GM12874 (cell line): ENCODE results near the gene CD9.

ENCODE experiments used
- TF ChIP-seq, protein P1 (sequence below): IDR thresholded peaks from 2 replicates; pipeline ENCODE4 v1.5.1; 2011; ENCODE audit warnings: low read depth, mild to moderate bottlenecking, control low read depth, low read length, moderate library complexity; ENCODE audit not compliant: insufficient read depth

CD9 gene

DNA sequence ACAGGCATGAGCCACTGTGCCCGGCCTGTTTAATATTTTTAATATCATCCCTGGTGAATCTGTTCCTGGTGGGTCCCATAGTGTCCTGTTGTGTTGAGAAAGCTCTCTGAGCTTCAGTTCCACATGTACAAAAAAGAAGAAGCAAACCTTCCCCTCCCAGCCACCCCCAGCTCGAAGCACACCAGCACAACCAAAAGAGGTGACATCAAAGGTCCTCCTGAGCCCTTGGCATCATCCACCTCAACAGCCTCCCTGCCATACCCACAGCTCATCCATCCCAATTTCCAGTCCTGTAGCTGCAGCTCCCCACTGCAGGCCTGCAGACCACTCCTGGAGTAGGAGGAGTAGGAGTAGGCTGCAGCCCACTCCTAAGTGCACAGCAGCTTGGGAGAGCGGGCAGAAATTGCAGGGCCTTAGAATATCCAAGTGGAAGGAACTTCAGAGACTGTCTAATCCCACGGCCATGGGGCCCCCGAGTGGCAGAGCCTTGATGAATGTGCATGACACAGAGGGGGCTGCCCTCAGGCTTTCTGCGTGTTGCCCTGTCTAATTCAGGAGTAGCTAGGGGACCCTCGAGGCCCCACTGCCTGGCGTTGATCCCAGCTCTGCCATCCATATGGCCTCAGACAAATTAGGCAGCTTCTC lies 36.7 kb upstream of the CD9 start:
- TF ChIP-seq, protein P1, sequence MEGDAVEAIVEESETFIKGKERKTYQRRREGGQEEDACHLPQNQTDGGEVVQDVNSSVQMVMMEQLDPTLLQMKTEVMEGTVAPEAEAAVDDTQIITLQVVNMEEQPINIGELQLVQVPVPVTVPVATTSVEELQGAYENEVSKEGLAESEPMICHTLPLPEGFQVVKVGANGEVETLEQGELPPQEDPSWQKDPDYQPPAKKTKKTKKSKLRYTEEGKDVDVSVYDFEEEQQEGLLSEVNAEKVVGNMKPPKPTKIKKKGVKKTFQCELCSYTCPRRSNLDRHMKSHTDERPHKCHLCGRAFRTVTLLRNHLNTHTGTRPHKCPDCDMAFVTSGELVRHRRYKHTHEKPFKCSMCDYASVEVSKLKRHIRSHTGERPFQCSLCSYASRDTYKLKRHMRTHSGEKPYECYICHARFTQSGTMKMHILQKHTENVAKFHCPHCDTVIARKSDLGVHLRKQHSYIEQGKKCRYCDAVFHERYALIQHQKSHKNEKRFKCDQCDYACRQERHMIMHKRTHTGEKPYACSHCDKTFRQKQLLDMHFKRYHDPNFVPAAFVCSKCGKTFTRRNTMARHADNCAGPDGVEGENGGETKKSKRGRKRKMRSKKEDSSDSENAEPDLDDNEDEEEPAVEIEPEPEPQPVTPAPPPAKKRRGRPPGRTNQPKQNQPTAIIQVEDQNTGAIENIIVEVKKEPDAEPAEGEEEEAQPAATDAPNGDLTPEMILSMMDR, result no peak

DNA sequence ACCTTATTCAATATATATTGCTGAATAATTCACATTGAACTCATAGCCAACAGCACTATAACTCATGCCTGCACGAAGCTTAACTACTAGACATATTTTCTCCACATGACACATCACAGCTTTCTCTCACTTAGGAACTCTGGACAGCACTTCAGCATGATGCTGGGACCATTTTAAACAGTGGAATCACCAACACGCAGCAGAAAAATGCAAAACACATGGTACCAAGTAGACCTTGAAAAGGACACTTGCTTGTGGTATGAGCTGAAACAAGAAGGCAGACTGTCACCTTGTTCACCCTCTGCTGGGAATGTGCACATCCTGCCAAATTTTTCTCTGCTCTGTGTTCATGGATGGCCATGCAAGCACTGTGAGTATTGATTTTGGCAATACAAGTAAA lies 34.8 kb upstream of the CD9 start:
- TF ChIP-seq, protein P1, result no peak

DNA sequence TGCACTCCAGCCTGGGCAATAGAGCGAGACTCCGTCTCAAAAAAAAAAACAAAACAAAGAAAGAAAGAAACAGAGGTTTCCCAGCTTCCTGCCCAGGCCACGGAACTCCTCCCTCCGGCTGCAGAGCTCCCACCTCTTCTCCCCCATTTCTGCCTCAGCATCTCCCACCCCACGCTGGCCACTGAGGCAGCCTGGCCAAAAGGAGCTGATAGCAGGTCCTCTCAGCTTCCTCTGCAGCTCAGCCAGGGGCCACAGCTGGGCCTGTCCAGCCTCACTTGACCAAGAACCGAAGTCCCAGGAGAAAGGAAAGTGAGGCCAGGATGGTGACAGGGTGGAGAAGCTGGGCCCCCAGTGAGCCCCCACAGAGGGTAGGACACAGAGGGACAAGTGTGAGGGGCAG lies 33.4 kb upstream of the CD9 start:
- TF ChIP-seq, protein P1, result no peak

DNA sequence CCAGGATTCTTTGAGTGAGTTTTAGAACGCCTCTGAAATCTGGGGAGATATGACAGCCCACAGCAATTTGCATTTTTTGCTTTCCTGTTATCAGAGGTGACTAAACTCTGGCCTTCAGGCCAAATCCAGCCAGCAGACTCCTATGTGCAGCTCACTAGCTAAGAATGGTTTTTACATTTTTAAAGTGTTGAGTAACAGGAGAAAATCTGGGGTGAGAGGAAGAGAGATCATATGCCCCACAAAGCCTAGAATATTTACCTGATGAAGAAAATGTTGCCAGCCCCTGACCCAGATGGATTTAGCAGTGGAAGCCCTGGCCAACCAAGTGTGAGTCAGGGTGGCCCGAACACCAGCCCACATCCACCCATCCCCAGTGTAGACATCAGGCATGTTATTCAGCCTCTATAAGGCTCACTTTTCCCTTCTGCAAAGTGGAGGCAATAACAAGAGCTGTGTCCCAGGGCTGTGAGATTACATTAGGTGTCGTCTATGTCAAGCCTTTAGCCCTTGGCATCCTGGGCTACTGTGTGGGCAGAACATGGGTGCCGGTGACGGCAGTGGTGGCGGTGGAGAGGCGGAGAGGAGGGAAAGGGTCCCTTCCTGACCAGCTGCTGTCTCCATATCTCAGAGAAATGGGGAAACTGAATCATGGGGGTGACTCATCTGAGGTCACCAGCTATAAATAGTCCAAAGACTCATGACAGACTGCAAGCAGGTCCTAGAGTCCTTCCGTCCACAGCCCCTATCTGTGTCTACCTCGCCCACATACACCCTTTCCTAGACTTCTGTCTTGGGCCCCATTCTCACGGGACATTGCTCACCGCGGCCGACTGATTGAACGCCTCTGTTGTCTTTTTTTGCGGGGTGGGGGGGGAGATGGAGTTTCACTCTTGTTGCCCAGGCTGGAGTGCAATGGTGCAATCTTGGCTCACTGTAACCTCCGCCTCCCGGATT lies 32.6 kb upstream of the CD9 start:
- TF ChIP-seq, protein P1, result no peak

DNA sequence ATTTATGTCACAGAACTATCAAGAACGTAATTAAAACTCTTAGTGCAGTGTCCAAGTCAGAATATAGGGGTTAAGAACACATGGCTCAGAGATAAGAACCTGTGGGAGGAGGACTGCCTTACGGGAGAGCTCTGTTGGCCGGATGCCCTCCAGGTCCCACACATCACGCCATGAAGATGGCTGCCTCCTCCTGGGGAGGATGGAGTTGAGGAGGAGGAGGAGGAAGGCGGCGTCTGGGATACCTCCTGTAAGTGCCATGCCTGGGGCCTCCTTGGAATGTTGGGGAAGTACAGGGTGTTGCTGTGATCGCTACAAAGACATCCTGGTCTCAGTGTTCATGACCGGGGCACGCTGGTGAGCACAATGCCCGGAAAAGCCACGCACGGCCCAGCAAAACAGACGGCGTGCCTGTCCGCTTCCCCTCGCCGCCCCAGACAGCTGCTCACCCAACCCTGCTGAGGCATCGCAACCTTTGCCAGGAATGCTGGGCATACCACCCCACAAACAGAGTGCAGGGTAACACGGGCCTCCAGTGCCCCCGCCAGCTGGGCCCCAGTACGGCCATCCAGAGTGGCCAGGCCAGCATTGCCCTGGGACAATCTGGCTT lies 28.7 kb upstream of the CD9 start:
- TF ChIP-seq, protein P1, result no peak

DNA sequence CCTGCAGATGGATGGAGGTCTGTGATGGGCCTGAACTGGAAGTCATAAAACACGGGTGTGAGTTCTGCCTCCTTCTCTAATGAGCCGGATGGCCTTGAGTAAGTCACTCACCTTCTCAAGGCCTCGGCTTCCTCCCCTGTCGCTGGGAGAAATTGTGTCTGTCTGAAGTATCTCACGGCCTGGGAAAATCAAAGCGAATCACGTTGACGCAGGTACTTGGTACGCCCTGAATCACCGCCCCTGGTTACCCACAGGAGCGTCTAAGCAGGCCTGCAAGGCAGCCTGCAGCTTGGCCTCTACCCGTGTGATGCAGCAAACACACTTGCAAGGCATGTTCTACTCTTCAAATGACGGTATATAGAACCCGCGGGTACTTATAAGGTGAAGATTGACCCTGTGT lies 28.1 kb upstream of the CD9 start:
- TF ChIP-seq, protein P1, result no peak

DNA sequence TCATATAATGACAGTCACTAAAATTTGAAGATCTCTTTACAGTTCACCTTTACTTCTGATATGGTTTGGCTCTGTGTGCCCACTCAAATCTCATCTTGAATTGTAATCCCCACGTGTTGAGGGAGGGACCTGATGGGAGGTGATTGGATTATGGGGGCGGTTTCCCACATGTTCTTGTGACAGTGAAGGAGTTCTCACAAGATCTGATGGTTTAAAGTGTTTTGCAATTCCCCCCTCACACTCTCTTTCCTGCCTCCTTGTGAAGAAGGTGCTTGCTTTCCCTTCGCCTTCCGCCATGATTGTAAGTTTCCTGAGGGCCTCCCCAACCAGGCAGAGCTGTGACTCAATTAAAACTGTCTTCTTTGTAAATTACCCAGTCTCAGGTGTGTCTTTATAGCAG lies 27.3 kb upstream of the CD9 start:
- TF ChIP-seq, protein P1, result no peak
